WI38 (cell line): ENCODE measurements around the gene HOXD9.

Experiments used
- H3K4me3 ChIP-seq: 2 replicates; pipeline ENCODE4 v1.5.1; 2011; ENCODE audit warnings: low read depth, mild to moderate bottlenecking, control low read depth, low read length
- TF ChIP-seq, protein P1 (sequence below): IDR thresholded peaks from 2 replicates; pipeline ENCODE4 v1.5.1; 2012; ENCODE audit warnings: low read depth, mild to moderate bottlenecking, control low read depth, low read length

HOXD9 gene

GRCh38 chr2:176149481-176149938 lies 27.0 kb downstream of the HOXD9 start:
- TF ChIP-seq, protein P1, sequence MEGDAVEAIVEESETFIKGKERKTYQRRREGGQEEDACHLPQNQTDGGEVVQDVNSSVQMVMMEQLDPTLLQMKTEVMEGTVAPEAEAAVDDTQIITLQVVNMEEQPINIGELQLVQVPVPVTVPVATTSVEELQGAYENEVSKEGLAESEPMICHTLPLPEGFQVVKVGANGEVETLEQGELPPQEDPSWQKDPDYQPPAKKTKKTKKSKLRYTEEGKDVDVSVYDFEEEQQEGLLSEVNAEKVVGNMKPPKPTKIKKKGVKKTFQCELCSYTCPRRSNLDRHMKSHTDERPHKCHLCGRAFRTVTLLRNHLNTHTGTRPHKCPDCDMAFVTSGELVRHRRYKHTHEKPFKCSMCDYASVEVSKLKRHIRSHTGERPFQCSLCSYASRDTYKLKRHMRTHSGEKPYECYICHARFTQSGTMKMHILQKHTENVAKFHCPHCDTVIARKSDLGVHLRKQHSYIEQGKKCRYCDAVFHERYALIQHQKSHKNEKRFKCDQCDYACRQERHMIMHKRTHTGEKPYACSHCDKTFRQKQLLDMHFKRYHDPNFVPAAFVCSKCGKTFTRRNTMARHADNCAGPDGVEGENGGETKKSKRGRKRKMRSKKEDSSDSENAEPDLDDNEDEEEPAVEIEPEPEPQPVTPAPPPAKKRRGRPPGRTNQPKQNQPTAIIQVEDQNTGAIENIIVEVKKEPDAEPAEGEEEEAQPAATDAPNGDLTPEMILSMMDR = no peak
- no peak overlapping the region for H3K4me3 ChIP-seq

DNA sequence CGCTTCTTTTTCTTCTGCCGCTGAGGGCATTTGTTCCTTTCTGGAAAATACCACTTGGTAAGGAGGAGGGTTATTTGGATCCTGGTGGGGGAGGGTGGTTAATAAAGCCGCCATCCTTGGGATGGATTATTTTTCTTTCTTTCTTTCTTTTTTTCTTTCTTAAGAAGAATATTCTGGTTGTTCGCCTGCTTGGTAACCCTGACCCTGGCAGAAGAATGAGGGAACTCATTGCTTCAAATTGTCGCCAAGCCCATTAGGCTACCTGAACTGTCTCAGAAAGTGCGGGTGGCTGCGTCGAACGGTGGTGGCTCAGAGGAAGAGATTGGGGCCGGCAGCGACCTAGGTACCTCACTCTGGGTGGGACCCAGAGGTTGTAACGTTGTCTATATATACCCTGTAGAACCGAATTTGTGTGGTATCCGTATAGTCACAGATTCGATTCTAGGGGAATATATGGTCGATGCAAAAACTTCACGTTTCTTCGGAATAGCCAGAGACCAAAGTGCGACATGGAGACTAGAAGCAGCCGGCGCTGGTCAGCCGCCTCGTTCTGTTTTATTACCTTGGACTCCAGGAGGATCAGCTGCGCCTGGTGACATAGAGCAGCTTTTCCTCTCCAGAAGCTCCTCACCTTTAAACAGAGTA lies 27.5 kb downstream of the HOXD9 start:
- no peak overlapping the region for H3K4me3 ChIP-seq
- TF ChIP-seq, protein P1 = no peak

GRCh38 chr2:176150584-176151441 lies 28.3 kb downstream of the HOXD9 start:
- no peak overlapping the region for H3K4me3 ChIP-seq
- TF ChIP-seq, protein P1 = no peak

GRCh38 chr2:176151442-176152287 lies 29.1 kb downstream of the HOXD9 start, which contains the start of gene HOXD4:
TSS of gene HOXD4 (plus strand) at chr2:176151550. CDS start at chr2:176151634, 84 bp downstream.
- no peak within 1 kb of the TSS for H3K4me3 ChIP-seq
- TF ChIP-seq, protein P1 = no peak

DNA sequence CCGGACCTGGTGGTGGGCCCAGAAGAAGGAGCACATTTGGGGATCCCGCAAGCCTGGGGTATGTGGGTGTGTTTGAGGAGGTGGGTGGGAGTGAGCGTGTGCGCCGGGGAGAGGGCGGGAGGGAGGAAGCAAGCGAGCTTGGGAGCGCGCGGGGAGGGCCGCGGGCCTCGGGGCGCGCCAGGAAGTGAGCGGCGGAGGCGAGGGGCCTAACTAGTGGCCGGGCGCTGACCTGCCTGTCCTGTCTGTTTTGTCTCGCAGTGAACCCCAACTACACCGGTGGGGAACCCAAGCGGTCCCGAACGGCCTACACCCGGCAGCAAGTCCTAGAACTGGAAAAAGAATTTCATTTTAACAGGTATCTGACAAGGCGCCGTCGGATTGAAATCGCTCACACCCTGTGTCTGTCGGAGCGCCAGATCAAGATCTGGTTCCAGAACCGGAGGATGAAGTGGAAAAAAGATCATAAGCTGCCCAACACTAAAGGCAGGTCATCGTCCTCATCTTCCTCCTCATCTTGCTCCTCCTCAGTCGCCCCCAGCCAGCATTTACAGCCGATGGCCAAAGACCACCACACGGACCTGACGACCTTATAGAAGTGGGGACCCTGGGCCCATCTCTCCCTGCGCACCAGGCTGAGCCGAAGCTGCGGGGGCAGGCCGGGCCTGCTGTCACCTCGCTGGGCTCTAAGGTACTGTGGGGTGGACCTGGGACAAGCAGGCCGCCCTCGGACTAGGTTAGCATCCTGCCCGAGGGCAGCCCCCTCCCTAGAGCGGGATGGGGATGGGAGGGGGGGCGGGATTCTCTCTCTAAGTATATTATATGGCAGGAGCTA lies 30.0 kb downstream of the HOXD9 start:
- TF ChIP-seq, protein P1 = no peak
- no peak overlapping the region for H3K4me3 ChIP-seq

DNA sequence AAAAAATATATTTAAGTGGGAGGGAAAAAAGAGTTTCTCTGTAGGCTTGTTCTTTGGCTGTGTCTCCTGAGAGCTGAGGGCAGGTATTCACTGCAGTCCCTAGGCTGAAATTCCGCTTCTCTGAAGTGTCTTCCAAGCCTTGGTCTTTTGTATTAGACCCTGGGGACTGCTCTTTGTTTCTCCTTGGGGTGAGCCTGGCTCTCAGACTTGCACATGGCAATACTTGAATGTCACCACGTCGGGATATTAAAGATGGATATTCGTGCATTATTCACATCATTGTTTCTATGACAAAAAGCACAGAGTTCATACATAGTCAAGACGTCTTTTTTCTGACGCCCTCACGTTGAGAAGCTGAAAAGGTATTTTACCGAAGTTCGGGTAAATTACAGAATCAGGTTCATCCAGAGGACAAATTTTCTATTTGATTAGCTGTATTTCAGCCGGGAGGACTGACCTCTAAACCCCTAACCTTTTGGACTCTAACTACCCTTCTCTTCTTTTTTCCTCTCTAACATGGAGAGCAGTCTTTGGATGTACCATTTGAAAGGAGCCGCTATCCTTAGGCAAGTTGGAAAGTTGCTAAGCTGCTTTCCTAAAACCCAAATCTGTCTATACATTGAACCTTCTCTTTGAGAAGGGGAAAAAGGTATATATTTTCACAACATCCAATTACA lies 32.2 kb downstream of the HOXD9 start:
- TF ChIP-seq, protein P1 = no peak
- no peak overlapping the region for H3K4me3 ChIP-seq
